Limb (tissue), 2 donors: Measurements from ENCODE around the gene NUP62.

Experiments
- DNase-seq, 2 donors: peaks; one replicate each; pipeline ENCODE4 v3.0.0-alpha.2; 2016; ENCODE audit errors: extremely low spot score in 2 of 2

The NUP62 gene

DNA sequence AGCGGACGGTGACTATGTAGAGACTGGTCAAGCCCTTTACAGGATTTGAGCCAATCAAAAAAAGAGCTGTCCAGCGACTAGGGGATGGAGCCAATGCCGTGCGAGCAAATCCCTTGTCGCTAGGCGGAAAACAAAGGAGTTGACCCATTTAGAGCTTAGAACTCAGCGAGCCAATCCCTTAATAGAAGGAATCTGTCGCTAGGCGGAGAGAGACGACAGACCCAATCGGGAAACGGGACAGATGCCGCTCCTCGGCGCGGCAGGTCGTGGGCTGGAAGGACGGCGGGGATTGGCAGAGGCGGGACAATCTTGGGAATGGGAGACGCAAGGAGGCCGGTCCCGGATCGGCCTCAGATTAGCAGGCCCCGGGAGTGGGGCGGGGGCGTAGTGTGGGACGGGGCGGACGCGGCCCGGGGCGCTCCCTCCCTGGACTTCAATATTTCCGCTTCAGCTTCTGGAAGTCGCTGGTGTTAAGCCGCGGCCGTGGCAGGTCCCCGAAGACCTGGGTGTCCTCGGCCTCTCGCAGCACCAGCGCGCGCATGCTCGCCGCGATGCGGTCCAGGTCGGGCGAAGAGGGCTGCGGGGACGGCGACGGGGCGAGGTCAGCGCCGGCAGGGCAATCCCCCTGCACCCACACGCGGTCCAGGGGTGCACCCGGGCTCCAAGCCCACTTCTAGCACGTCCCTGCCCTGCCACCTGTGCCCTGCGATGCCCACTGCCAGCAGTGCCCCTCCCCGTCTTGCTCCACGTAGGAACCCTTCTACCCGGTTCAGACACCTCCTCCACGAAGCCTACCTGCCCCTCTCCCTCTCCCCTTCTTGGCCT, 59.6 kb downstream of the NUP62 start:
- DNase-seq = peak; percentile 98 to 100

DNA sequence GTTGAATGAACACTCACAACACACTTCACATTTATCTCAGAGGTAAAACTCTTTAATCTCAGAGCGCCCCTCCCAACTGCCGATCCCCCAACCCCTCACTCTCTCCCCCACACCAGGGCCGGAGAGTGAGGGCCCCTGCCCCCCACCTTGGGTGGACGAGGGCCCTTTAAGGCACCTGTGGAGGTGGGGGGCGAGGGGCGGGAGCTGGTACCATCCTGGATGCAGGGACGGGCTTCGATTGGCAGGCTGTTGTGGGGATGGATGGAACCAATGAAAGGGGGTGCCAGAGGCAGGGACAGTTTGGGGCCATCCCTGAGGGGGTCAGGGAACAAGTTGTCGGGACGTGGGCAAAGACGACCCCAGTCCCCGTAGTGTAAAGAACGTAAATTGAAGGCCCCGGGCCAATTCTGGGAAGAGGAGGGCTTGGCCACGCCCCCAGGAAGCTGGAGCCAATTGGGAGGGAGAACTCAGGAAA, 60.3 kb downstream of the NUP62 start:
- DNase-seq = no peak

DNA sequence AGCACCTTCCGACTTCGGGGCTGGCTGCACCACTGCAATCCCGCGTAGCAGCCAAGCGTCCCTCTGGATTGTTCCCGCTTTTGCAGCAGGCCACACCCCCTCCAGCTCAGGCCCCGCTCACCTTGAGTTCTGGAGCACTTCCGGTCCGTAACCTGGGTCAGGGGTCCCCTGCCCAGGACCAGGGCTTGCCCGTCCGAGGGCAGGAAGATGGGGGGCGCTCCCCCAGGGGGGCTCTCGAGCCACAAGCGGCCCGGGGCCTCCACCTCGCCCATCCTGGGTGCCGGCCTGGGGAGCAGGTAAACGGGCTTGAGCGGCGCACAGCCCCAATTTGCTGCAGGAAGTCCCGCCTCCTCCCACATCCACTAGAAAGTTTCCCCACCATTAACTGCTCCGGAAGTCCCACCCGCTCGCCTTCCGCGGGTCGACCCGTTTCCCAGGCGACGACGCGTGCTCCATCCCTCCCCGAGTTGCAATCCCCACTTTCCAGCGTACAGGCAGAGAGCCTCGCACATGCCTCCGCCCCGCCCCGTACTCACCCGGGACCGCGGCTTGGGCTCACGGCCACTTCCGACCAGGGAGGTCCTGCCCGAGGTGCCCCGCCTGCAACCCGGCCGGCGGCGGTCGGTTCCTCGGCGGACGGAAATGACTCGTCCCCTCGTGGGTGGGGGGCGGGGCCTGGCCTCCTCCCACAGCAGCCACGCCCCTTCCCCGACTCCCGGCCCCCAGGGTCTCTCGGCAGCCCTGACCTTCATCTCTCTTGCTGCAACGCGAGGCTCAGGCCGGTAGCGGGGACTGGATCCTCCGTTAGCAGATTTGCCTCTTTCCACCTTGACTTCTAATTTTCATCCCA, 62.1 kb downstream of the NUP62 start, which contains the start of gene PNKP:
Gene PNKP (minus strand): TSS at position 644 of the 850 bp plus-strand sequence. CDS start 372 bp downstream, at position 272.
- peak; percentile 92 to 95 for DNase-seq

DNA sequence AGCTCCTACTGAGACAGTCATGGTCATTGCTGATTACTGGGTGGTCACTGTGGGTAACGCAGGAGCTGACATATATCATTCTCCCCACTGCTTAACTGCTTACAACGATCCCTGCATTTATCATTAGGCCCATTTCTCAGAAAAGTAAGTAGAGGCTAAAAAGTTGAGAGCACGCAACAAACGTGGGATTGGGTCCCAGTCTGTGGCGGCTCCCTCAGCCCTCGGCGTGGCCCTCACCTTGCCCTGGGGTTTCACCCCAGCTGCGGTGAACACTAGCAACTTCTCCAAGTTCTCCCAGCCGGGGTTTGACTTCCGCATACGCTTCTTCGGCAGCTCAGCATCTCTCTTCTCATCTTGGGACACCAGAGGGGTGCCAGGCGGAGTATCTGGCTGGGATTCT, 64.4 kb downstream of the NUP62 start:
- no peak for DNase-seq

DNA sequence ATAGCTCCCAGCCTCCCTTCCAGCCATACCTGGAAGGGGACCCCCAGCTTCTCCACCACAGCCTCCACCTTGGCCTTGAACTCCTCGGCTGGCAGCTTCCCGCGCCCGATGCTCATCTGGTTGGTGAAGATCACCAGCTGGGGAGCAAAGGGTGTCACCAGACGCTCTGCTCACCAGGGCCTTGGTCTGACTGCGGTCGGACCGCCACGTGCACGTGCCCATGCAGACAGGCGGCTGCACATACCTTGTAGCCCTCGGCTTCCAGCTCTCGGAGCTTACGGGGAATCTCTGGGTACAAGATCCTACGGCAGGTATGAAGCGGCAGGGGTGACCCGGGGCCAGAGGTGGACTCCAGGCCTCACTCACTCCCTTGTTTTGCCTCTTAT, 65.4 kb downstream of the NUP62 start:
- no peak for DNase-seq

DNA sequence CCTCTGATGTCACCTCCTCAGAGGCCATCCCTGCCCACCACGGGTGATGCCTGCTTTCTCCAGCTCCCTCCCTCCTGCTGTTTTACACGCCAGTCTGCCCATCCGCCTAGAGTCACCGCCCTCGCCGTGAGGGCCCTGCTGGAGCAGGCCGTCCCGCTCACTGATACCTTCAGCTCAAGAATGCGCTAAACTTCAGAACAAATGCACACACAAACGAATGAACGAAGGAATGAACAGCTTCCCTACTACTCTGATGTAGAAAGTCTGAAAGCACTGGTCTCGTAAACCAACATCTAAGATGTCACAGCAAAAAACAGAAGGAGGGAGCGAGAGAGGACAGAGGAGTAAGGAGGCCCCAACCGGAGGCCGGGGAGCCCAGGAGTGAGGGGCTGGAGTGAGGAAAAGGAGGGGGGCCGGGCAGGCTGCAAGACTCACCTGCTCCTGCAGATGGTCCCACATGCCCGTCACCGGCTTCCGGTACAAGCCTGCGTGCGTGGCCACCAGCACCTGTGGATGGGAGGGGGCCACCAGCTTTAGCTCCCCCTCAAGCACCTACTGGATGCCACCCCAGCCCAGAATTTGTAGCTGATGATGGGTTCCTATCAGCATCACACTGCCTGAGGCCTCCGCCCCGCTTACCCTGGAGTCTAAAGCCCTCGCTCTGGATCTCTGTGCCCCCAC, 65.9 kb downstream of the NUP62 start:
- no peak for DNase-seq

DNA sequence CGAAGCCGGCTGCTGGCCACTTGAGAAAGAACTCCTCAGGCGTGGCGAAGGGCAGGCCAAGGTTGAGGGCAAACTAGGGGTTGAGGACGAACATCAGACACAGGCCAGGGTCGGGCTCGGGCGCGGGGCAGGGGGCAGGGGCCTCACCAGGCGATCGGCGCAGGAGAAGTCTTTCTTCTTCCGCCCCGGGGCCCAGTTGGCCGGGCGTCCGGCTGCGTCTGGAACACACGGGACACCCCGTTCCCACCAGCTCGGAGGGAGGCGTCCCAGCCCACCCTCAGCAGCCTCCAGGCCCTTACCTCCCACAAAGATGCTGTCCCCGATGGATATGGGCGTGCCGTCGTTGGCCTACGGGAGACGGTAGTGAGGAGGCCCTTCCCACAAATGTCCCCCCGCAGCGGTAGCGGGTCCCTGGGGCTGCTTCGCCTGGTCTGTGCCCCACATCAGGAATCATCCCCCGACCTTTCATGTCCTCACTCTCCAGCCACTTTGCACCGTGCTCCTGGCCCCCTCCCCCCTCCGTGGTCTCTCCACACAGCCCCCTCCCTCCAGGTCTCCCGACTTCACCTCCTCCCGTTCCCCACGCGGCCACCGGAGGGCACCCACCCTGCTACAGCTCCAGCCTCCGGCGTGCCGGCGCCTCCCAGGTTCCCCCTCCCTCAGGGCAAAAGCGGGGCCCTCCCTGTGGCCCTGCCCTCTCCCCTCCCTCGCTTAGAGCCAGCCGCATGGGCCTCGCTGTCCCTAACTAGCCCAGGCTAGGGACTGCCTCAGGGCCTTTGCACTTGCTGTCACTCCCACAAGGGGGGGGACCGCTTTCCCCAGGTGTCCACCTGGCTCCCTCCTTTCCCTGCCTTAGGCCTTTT, 66.7 kb downstream of the NUP62 start:
- DNase-seq = no peak

DNA sequence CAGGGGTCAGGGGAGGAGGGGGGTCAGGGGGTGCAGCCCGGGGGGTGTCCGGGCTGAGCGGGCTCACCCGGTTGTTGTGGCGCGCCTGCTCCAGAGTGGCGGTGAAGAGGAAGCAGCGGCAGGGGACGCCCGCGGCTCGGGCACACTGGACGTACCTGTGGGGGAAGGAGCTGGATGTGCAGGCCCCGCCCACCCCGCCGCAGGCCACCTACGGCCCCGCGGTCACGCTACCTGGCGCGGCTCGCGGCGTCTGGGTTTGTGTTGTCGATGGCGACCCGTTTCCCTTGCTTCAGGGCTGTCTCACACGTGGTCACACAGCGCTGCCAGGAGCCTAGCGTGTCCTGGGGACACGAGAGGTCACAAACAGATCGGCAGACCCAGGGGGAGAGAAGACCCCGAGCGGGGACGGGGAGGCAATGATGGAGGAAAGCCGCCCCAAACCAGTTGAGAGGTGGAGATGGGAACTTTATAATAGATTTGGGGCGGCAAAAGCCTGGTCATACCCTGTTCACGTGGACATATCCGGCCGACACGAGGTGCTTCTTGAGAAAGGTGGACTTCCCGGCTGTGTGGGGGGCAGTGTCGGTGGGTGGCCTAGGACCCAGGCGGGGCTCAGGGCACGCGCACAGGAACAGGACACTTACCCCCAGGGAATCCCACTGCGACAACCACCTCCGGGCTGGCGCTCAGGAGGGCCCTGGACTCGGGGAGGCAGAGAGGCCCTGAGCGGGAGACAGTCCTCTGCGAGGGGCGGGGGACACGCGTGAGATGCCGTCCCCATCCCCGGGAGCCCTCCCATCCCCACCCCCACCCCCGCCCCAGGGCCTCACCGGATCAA, 67.5 kb downstream of the NUP62 start:
- no peak for DNase-seq

DNA sequence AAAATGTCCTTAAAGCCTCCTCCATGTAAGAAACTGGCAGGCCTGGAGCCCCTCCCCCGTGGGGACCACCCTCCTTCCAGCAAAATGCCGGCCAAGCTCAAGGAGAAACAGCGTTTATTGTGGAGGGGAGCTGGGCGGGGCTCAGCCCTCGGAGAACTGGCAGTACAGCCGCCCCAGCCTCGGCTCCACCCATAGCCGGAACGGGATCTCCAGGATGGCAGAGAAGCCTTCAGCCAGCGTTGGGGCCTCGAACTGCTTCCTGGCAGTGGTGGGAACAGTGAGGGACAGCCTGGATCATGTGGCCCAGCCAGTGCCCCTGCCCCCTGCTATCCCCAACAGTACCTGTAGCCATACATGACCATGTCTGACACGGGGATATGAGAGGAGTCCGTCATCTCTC, 68.2 kb downstream of the NUP62 start:
- DNase-seq = peak in 1 of 2 donors; percentile 72

DNA sequence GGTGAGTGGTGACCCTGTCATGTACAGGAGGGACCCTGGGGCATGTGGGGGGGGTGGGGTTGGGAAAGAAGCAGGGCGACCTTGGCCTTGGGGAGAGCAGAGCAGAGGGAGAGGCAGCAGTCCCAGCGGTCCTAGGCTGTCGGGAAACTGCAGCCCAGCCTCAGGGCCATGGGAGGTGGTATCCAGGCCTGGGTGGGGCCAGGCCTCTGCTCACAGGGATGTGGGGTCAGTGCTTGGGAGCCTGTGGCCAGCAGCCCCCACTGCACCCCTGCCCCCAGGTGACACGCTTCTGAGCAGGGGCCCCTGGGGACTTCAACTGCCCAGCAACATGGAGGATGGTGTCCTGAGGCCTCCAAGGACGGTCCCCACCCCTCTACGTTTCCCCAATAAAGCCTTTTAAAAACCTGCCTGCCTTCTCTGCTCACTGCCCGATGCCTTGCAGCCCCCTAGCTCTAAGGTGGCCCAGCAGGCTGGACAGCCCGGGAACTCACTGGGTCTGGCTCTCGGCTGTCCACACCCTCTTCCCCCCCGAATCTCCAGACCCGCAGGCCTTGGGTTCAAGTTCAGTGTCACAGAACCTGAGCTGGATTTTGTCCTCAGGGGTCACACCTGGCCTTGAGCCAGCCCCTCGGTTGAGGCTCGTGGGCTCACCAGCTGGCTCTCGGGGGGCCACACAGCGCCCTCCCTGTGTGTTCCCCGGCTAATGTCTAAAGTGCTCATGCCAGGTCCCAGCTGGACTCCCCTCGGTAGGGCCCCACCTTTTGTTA, 68.8 kb downstream of the NUP62 start:
- peak in 1 of 2 donors; percentile 52 for DNase-seq

DNA sequence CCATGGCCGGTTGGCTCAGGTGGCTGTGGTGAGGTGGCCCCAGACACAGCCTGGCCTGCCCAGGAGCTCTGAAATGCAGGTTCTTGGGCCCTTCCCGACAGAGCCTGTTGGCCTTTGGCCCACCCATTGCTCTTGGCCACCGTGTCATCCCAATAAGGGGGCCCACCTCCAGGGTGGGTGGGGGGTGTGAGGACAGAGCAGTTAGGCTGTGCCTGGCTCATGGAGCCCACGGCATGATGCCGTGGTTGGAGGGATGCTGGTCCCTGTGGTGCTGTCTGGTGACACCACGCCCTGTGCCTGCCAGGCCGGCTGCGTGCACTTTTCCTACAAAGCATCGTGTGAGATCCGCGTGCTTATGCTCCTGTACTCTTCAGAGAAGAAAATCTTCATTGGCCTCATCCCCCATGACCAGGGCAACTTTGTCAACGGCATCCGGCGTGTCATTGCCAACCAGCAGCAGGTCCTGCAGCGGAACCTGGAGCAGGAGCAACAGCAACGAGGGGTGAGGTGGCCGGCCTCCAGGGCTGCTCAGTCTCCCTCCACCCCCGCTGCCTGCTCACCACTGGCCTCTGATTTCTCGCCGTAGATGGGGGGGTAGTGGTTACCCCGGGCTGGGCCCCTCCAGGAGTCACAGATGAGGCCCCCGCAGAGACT, 69.5 kb downstream of the NUP62 start:
- DNase-seq = no peak

DNA sequence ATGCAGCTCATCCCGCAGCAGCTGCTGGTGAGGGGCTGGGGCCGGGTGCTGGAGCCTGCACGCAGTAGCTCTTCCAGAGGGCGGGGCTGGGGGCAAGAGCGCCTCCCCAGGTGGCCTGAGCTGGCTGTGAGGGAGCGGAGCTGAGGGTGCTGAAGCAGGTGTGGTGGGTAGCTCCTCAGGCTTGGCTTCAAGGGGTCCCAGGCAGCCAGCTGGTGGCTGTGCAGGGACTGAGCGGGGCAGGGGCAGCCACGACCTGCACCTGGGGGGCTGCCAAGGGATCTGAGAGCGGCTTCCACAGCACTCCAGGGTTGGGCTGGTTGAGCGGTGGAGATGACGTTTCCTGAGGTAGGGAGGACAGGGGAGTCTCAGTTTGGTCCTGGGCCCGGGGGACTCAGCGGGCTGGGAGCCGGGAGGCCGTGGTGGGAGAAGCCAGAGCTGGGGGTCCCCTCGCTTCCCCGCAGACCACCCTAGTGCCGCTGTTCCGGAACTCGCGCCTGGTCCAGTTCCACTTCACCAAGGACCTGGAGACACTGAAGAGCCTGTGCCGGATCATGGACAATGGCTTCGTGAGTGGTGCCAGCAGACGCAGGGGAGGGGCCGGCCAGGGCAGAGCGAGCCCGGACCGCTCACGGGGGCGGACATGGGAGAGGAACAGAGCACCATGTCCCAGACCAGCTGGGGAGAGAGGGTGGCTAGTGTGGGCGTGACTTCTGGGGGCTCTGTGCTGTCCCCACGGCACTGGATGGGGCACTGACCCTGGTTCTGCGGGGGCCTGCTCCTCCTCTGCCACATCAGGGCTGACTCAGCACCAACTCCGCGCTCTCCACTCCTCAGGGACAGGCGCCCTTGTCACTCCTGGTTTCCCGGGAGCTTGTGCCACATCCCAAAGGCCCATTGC, 71.0 kb downstream of the NUP62 start:
- no peak for DNase-seq

DNA sequence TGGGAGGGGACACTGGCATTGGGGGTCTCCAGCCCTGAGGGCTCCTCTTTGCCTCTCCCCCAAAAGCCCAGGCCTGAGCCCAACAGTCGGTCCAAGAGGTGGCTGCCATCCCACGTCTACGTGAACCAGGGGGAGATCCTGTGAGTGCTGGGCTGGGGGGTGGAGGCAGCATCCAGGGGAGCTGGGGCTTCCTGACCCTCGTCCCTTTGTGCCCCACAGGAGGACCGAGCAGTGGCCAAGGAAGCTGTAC, 71.5 kb downstream of the NUP62 start:
- no peak for DNase-seq

DNA sequence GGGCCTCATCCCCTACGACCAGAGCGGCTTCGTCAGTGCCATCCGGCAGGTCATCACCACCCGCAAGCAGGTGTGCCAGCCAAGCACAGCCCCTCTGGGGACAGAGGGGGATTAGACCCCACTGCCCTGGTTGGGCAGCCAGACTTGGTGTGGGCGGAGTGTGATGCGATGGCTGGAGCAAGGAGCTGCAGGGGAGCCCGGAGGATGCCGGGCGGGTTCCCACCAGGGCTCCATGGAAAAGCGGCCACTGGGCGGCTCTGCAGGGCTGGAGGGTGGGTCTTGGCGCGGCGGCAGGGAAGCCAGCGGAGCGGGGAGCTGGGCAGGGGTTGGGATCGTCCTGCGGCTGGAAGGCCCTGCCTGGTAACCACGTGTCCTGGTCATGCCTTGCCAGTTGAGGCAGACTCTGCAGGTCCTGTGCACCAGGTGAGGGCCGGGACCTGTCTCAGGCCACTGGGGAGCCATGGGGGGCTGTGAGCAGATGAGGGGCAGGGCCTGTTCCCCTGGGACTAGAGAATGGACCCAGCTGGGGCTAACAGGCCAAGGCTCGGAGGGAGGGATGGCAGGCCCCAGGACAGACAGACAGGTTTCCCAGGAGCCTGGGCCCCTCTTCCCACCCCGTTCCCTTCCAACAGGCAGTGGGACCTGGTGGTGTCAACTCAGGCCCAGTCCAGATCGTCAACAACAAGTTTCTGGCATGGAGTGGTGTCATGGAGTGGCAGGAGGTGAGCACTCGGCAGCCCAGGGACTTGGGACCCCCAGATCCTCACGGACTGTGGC, 72.1 kb downstream of the NUP62 start:
- no peak for DNase-seq
